GM18498 (cell line): ENCODE measurements around the gene KCNJ15.

Experiments used
- ATAC-seq: cut with Tn5 transposase; IDR thresholded peaks from one replicate; pipeline ENCODE4 v1.9.1; 2021; ENCODE audit warnings: mild to moderate bottlenecking, moderate library complexity; ENCODE audit not compliant: unreplicated experiment

Gene KCNJ15

GRCh38 chr21:38295997-38296764 is 39.4 kb downstream of the KCNJ15 start:
- no peak for ATAC-seq

- ATAC-seq = no peak
Observed at GRCh38 chr21:38297194-38297631, 40.4 kb downstream of the KCNJ15 start.

GRCh38 chr21:38297871-38298270 is 41.1 kb downstream of the KCNJ15 start:
- ATAC-seq = no peak

- no peak for ATAC-seq
Observed at GRCh38 chr21:38298832-38299231, 42.0 kb downstream of the KCNJ15 start.

- ATAC-seq = no peak
Observed at GRCh38 chr21:38299671-38300070, 42.9 kb downstream of the KCNJ15 start.

- no peak for ATAC-seq
Observed at GRCh38 chr21:38300141-38300578, 43.4 kb downstream of the KCNJ15 start.

- no peak for ATAC-seq
Observed at GRCh38 chr21:38301321-38302214, 44.8 kb downstream of the KCNJ15 start.

GRCh38 chr21:38303300-38303699 is 46.5 kb downstream of the KCNJ15 start:
- no peak for ATAC-seq

- ATAC-seq = no peak
Observed at GRCh38 chr21:38306433-38307141, 49.8 kb downstream of the KCNJ15 start.

- no peak for ATAC-seq
Observed at GRCh38 chr21:38307771-38308531, 51.2 kb downstream of the KCNJ15 start.

- no peak for ATAC-seq
Observed at GRCh38 chr21:38308532-38309119, 51.8 kb downstream of the KCNJ15 start.

- ATAC-seq = no peak
Observed at GRCh38 chr21:38310646-38311485, 54.1 kb downstream of the KCNJ15 start.

GRCh38 chr21:38311765-38312164 is 55.0 kb downstream of the KCNJ15 start:
- ATAC-seq = no peak

- ATAC-seq = no peak
Observed at GRCh38 chr21:38312822-38313221, 56.0 kb downstream of the KCNJ15 start.

GRCh38 chr21:38314558-38314957 is 57.8 kb downstream of the KCNJ15 start:
- ATAC-seq = no peak

GRCh38 chr21:38315122-38315521 is 58.3 kb downstream of the KCNJ15 start:
- ATAC-seq = no peak

GRCh38 chr21:38319781-38320180 is 63.0 kb downstream of the KCNJ15 start:
- ATAC-seq = no peak

- ATAC-seq = no peak
Observed at GRCh38 chr21:38321568-38321967, 64.8 kb downstream of the KCNJ15 start.

- no peak for ATAC-seq
Observed at GRCh38 chr21:38322311-38322950, 65.6 kb downstream of the KCNJ15 start.
